K562 (cell line): ENCODE data around the gene KRTAP10-12. TPM values are rescaled to one million over a fixed set of nuclear protein-coding genes. Genes with fewer than 3 reads are reported as not detected.

Experiments
- ATAC-seq: fragments of 200-7000 bp; cut with Tn5 transposase; 3 replicates; pipeline ENCODE4 v1.9.1; 2020; ENCODE audit warnings: moderate library complexity
- BruUV-seq: library from RNA; stranded (reverse); fragments of 400-500 nt; replicated peaks from 2 replicates; lab custom pipeline; 2021; lab: Mats Ljungman, UMichigan
- CTCF ChIA-PET: fragments of 300-600 bp; formaldehyde crosslinking; extraction: SDS; loops from one replicate; lab custom pipeline; 2021; ENCODE audit warnings: low intra/inter-chr PET ratio; lab: Yijun Ruan, JAX
- POLR2A ChIA-PET: fragments of 300-600, 350-650 bp; sonication (Branson Sonifier 250); formaldehyde crosslinking; extraction: SDS; loops from one replicate; lab custom pipeline; 2021; ENCODE audit warnings: antibody characterized with exemption, inconsistent platforms; lab: Yijun Ruan, JAX
- DNase-seq, 4 experiments: peaks; one replicate each; pipeline versions ENCODE4 v3.0.0 to v3.0.0-alpha.2; 2011 to 2018; ENCODE audit warnings: low spot score in 3 of 4, mixed read lengths in 3 of 4; ENCODE audit errors: extremely low read depth in 1 of 4
- FAIRE-seq: peaks from 2 replicates; lab custom pipeline; 2011; peaks lifted over from hg19 to GRCh38; lab: Jason Lieb, UNC
- H2AFZ ChIP-seq: 2 replicates; pipeline ENCODE4 v1.6.0; 2011; ENCODE audit warnings: low read depth, low read length, control low read depth, inconsistent platforms
- H3K27ac ChIP-seq: fragments of 200-600 bp; 3 replicates; pipeline ENCODE4 v1.8.0; 2011; ENCODE audit warnings: low read depth, mild to moderate bottlenecking, control low read depth, inconsistent platforms, low read length, moderate library complexity, mixed read lengths; ENCODE audit errors: extremely low read depth
- H3K27me3 ChIP-seq, 2 experiments: fragments of 300-600 bp in 1 of 2; 2 replicates in 1 of 2; 3 replicates in 1 of 2; pipeline versions ENCODE4 v1.6.0 to v1.8.0; 2011; ENCODE audit warnings: inconsistent platforms in 2 of 2, low read length in 2 of 2, mild to moderate bottlenecking in 1 of 2, mixed read lengths in 1 of 2, moderate library complexity in 1 of 2; ENCODE audit not compliant: control insufficient read depth in 2 of 2, insufficient read depth in 2 of 2
- H3K36me3 ChIP-seq: fragments of 300-600 bp; 3 replicates; pipeline ENCODE4 v1.8.0; 2011; ENCODE audit warnings: mild to moderate bottlenecking, low read length, inconsistent platforms; ENCODE audit not compliant: control insufficient read depth, insufficient read depth
- H3K4me1 ChIP-seq, 2 experiments: fragments of 200-600 bp in 1 of 2; replicated peaks in 1 of 2; 2 replicates in 1 of 2; 3 replicates in 1 of 2; pipeline versions ENCODE4 v1.5.1 to v1.8.0; 2011; ENCODE audit warnings: inconsistent platforms in 2 of 2, low read length in 2 of 2, mild to moderate bottlenecking in 1 of 2, mixed read lengths in 1 of 2, moderate library complexity in 1 of 2; ENCODE audit not compliant: control insufficient read depth in 2 of 2, insufficient read depth in 2 of 2
- H3K4me2 ChIP-seq: 2 replicates; pipeline ENCODE4 v1.6.1; 2011; ENCODE audit warnings: low read length, control low read depth, inconsistent platforms, mixed read lengths; ENCODE audit not compliant: insufficient read depth
- H3K4me3 ChIP-seq: fragments of 200-600 bp; sonication (generic), shearing (Covaris generic); 2 replicates; pipeline ENCODE4 v1.5.1; 2016; ENCODE audit warnings: control low read depth, inconsistent platforms
- H3K79me2 ChIP-seq: fragments of 200-600 bp; 3 replicates; pipeline ENCODE4 v1.8.0; 2011; ENCODE audit warnings: low read length, inconsistent platforms; ENCODE audit not compliant: control insufficient read depth, insufficient read depth
- H3K9ac ChIP-seq, 2 experiments: 2 replicates each; pipeline versions ENCODE4 v1.6.0 to v1.6.1; 2011; ENCODE audit warnings: low read depth in 2 of 2, low read length in 2 of 2, control low read depth in 1 of 2, inconsistent platforms in 1 of 2, mild to moderate bottlenecking in 1 of 2, mixed read lengths in 1 of 2; ENCODE audit not compliant: insufficient read depth in 1 of 2
- H3K9me1 ChIP-seq: one replicate; pipeline ENCODE4 v1.6.0; 2011; ENCODE audit warnings: inconsistent platforms, mild to moderate bottlenecking, low read length, moderate library complexity; ENCODE audit not compliant: control insufficient read depth, insufficient read depth
- H3K9me3 ChIP-seq: replicated peaks from 2 replicates; pipeline ENCODE4 v1.5.1; 2011; ENCODE audit warnings: low read depth, low read length, inconsistent platforms; ENCODE audit not compliant: control insufficient read depth, insufficient read depth
- H4K20me1 ChIP-seq: replicated peaks from 2 replicates; pipeline ENCODE4 v1.6.1; 2011; ENCODE audit warnings: low read length, inconsistent platforms, mixed read lengths; ENCODE audit not compliant: control insufficient read depth, insufficient read depth
- CHCHD3 ChIP-seq: fragments of 250-450 bp; sonication (Bioruptor Pico); IDR thresholded peaks from 2 replicates; pipeline ENCODE4 v2.1.2; 2022; ENCODE audit warnings: mild to moderate bottlenecking
- HIVEP1 ChIP-seq: fragments of 250-450 bp; sonication (Bioruptor Pico); IDR thresholded peaks from 2 replicates; pipeline ENCODE4 v1.4.0; 2020; ENCODE audit warnings: mild to moderate bottlenecking
- MCM2 ChIP-seq: fragments of 450-650 bp; IDR thresholded peaks from 2 replicates; pipeline ENCODE4 v1.6.1; 2017; ENCODE audit warnings: low read depth, mild to moderate bottlenecking
- RBM39 ChIP-seq: fragments of 200-400 bp; formaldehyde crosslinking; optimal IDR thresholded peaks from 2 replicates; pipeline ENCODE3; 2018; ENCODE audit warnings: low read depth, low read length
- WGBS: fragments of 100-300 bp; shearing (Covaris generic); methylation state at CpG from one replicate; pipeline ENCODE4 v1.1.6; 2016; ENCODE audit warnings: low coverage, mixed read lengths; ENCODE audit not compliant: insufficient coverage; ENCODE audit errors: missing lambda C conversion rate; 5-methylcytosine and 5-hydroxymethylcytosine counted together
- in situ Hi-C: fragments of 300-500 bp; cut with MboI; formaldehyde crosslinking; loops from 4 replicates; pipeline ENCODE4 v1.15.0; 2018; ENCODE audit warnings: inconsistent platforms, mixed read lengths
- intact Hi-C: fragments of 100-400 bp; cut with micrococcal nuclease; formaldehyde crosslinking; loops from 2 replicates; pipeline ENCODE4 v1.14.2; 2022
- polyA plus RNA-seq, 8 experiments: library from polyadenylated mRNA; depleted of rRNA in 4 of 8; stranded (reverse) in 5 of 8; unstranded in 3 of 8; fragments of >200 nt; fragmentation: Nextera tagmentation in 2 of 8; fragmentation: Illumina TruSeq in 1 of 8; extraction: Ambion mirVana in 2 of 8; extraction: Trizol in 1 of 8; gene quantifications; 2 replicates each; pipeline versions ENCODE4 v1.2.1 to v1.2.3, GENCODE V29; 2011 to 2014; ENCODE audit warnings: inconsistent platforms in 1 of 8, missing spikeins in 1 of 8
- total RNA-seq, 7 experiments: library from RNA; depleted of rRNA in 6 of 7; stranded (reverse); fragments of >200 nt in 6 of 7; fragmentation: Illumina TruSeq in 2 of 7; extraction: Trizol in 2 of 7; gene quantifications; 2 replicates each; pipeline versions ENCODE4 v1.2.1 to v1.2.3, GENCODE V29; 2011 to 2021; ENCODE audit warnings: low replicate concordance in 1 of 7

The KRTAP10-12 gene
- total and polyA plus RNA-seq, 9 of the 15 experiments (the other 6 are each of a cell fraction or from before 2014, with no cell fraction given) = not detected

GRCh38 chr21:44708213-44708865, 11.4 kb downstream of the KRTAP10-12 start:
- no peak overlapping the region for H3K4me3 ChIP-seq
- BruUV-seq = no TSS peak
- ChIA-PET POLR2A (interaction anchor here (0.6 to 0.9 kb wide), 3 partner anchors 9 to 322 kb away, joined by 3 read pairs; no protein-coding TSS in a partner anchor), CTCF (no interaction called here)
- no peaks in the 10 kb centered on the region for H3K36me3 ChIP-seq
- DNase-seq = no peak
- no peaks in the 10 kb centered on the region for H3K79me2 ChIP-seq
- peaks cover 0 to 18% of the 10 kb centered on the region in 2 experiments; a peak in 1 of 5 replicates for H3K4me1 ChIP-seq
- in situ Hi-C loops (no loop called here), intact Hi-C loops (no loop called here)
- 0% methylated on average over 13 of the region's 13 CpGs for WGBS
- H4K20me1 ChIP-seq = peaks cover 8% of the 10 kb centered on the region; the same call in 1 of the 2 replicates
- H3K27me3 ChIP-seq = peaks cover 43 to 75% of the 10 kb centered on the region in 2 experiments; a peak in 4 of 5 replicates
- H3K9ac ChIP-seq = no peak overlapping the region
- TF ChIP-seq RBM39 = no peak
- TF ChIP-seq CHCHD3 (CRISPR knock-in tag) = no peak
- no peak for TF ChIP-seq MCM2
- no peak for ATAC-seq
- no peak overlapping the region for H3K27ac ChIP-seq
- no peak overlapping the region for H2AFZ ChIP-seq
- no peak overlapping the region for H3K4me2 ChIP-seq
- no peaks in the 10 kb centered on the region for H3K9me3 ChIP-seq
- no peak for FAIRE-seq
- no peaks in the 10 kb centered on the region for H3K9me1 ChIP-seq

- Histone ChIP-seq H3K4me1 (peaks cover 0 to 18% of the 10 kb centered on the region in 2 experiments; a peak in 1 of 5 replicates), H3K9me1 (no peaks in the 10 kb centered on the region), H3K27ac (no peak overlapping the region), H3K79me2 (no peaks in the 10 kb centered on the region), H3K4me3 (no peak overlapping the region), H3K9ac (no peak overlapping the region), H2AFZ (no peak overlapping the region), H3K27me3 (peaks cover 46 to 75% of the 10 kb centered on the region in 2 experiments; a peak in 4 of 5 replicates), H3K4me2 (no peak overlapping the region), H4K20me1 (peaks cover 8% of the 10 kb centered on the region; the same call in 1 of the 2 replicates), H3K36me3 (no peaks in the 10 kb centered on the region), H3K9me3 (no peaks in the 10 kb centered on the region)
- DNase-seq (no peak), ATAC-seq (no peak), FAIRE-seq (no peak)
- in situ Hi-C loops = no loop called here
- no peak for TF ChIP-seq HIVEP1 (CRISPR knock-in tag)
- no TSS peak for BruUV-seq
- ChIA-PET CTCF (no interaction called here), POLR2A (interaction anchor here (0.6 to 2.0 kb wide), 4 partner anchors 10 to 321 kb away, joined by 3 to 8 read pairs (median 3); no protein-coding TSS in a partner anchor)
- intact Hi-C loops = no loop called here
- 2% methylated on average over 20 of the region's 25 CpGs for WGBS
Measured at GRCh38 chr21:44708866-44709425, 12.0 kb downstream of the KRTAP10-12 start.
